Sciatic nerve (tissue), 2 donors: ENCODE data around the gene MMP3. TPM values are rescaled to one million over a fixed set of nuclear protein-coding genes. Genes with fewer than 3 reads are reported as not detected.
"Not testable (repeated sequence)": the region's sequence is repeated elsewhere in the genome, so short reads cannot be mapped to it uniquely, and the experiment has no call there.

Experiments used
- ATAC-seq: fragments of 200-7000 bp; cut with Tn5 transposase; one replicate; pipeline ENCODE4 v1.9.1; 2020; ENCODE audit warnings: mild to moderate bottlenecking, moderate library complexity
- DNase-seq: peaks from one replicate; pipeline ENCODE4 v3.0.0-alpha.2; 2020; ENCODE audit warnings: low spot score
- intact Hi-C: fragments of 100-400 bp; cut with DNase I; formaldehyde crosslinking; loops from one replicate; pipeline ENCODE4 v1.14.2; 2022
- total RNA-seq: library from RNA; stranded (reverse); fragmentation: NEBNext Ultra II Directional; extraction: Animal tissue kit (Norgen Biotek cat#: 25700); gene quantifications from one replicate; pipeline ENCODE4 v1.2.1, GENCODE V29; 2021
- donor health status: DM: no; HTN: no; CAD: no.
- donor health status: DM: no; HTN: no; CAD: no.

Gene MMP3
- total RNA-seq = 6.7 TPM

DNA sequence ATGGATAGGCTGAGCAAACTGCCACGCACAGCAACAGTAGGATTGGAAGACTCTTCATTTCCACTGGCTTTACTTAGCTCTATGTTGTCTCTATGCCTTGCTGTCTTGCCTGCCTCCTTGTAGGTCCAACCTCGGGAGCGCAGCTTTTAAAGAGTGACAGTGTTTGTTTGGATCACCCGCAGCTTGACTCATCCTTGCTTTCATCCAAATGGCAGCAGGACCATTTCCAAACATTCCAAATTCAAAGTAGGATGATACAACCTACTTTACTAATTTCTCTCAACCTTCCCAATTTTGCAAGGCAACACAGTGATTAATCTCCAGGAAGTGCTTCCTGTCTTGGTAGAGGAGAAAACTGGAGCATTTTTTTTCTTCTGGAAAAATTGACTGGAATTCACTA is at the start of gene MMP3:
MMP3 (minus strand) TSS at position 121 of the 400 bp plus-strand sequence; CDS start at position 58, 63 bp downstream.
- ATAC-seq = no peak
- no peak for DNase-seq
- intact Hi-C loops = no loop called here

DNA sequence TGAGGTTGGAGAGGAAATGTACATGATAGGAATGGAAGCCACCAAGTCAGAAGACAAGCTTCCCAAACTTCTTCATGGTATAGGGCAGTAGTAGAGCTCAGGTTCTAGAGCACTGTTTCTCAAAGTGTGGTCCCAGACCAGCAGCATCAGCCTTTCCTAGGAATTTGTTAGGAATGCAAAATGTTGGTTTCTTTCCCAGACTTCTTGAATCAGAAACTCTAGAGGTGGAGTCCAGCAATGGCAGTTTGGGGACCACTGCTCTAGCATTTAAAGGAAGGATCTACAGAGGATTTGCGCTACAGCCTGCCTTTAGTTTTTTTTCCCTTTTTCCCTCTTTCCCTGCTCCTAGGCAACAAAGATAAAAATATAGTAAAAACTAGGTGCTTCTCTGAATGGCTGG is 48.3 kb upstream of the MMP3 start:
- no peak for DNase-seq
- intact Hi-C loops = no loop called here
- ATAC-seq = no peak

DNA sequence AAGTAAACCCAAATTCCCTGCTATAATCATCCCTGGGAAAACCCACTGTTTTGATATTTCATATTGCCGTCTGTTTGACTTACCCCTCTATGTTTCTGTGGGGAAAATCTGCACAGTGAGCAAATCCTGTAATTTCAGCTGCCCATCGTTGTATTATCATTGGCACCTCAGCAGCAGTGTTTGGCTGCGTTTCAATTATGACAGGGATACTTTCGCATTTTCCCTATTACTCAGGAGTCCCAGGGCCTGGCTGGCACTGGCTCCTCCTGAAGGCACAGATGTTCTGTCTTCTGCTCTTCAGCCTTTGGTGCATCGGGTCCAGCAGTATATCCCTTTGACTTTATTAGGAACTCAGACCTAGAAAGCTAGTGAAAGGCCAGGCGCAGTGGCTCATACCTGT is 43.6 kb upstream of the MMP3 start:
- DNase-seq = no peak
- intact Hi-C loops = no loop called here

DNA sequence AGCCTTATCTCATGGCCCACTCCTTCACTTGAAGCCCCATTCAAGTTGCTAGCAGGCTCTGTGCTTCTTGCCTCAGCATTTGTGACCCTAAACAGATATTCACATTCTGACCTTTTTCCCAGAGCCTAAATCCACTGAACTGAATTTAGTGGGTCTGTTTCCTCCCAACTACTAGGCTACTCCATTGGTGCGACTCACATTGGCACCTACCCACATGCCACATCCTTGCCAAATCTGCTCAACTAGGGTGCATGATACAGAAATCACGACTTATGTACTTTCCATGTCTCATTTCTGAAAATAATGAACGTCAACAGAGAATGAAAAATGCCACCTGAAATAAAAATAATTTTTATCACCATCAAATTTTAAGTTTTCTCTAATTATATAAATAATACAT is 39.7 kb upstream of the MMP3 start:
- intact Hi-C loops = no loop called here
- ATAC-seq (no peak), DNase-seq (no peak)

More for the DNA sequence above, 43.6 kb upstream of the MMP3 start:
- no peak for ATAC-seq

DNA sequence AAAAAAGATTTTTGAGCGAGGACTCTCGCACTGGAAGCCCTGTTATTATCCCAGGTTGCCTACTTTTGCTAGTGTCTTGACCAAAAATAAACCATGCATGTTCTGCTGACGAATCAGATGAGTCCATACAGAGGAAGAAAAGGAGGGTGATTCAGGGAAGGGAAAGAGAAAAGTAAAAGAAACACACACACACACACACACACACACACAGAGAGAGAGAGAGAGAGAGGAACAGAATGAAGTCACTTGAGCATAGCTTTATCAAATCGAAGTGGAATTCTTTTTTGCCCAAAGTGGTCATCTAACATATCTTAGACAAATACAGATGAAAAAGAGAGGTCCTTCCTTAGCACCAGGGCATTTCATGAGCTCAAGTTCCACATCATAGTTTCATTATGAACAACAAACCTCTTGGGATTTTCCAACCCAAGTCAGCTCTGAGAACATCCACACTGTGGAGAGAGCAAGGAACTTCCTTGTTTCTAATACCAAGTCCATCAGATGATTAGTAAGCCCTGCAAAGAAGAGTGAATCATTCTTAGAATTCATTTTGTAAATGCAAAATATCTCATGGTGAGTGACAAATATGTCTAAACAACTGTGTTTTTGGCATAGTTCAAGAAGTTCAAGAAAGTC is 39.1 kb upstream of the MMP3 start:
- ATAC-seq (peak; percentile 69), DNase-seq (no peak)
- intact Hi-C loops = no loop called here

DNA sequence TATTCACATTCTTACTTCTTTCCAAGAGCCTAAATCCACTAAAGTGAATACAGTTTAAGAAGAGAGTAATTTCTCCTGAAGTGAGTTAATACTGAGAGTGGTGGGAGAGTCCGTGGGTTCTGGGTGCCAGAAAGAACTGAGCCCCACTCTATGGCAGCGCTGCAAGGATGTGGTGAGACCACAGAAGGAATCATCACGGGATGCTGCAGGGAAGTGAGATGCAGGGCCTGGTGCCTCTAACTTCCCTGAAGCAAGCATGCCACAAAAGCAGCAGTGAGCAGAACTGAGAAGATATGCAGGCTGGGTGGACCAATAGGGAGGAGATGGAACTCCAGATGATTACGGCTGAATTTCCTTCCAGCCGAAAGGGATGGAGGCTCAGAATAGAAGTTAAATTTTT is 36.4 kb upstream of the MMP3 start:
- ATAC-seq (peak; percentile 36), DNase-seq (no peak)
- intact Hi-C loops = no loop called here

DNA sequence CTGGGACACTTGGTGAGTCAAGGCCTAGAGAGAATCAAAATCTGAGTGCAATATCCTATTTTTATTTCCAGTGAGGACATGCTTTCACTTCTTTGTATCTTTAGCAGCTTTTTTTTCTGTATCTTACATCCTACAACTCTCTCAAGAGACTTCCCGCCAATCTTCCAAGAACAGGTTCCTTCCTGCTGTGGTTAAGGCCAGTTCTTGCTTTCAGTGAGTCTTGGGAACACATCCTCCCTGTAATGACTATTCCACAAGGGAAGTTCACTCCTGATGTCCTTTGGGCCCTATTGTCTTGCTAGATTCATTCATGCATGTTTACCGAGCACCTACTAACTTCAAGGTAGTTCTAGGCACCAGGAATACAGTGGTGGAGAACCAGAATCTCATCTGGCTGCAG is 35.2 kb upstream of the MMP3 start:
- DNase-seq (no peak), ATAC-seq (no peak)
- intact Hi-C loops = no loop called here

DNA sequence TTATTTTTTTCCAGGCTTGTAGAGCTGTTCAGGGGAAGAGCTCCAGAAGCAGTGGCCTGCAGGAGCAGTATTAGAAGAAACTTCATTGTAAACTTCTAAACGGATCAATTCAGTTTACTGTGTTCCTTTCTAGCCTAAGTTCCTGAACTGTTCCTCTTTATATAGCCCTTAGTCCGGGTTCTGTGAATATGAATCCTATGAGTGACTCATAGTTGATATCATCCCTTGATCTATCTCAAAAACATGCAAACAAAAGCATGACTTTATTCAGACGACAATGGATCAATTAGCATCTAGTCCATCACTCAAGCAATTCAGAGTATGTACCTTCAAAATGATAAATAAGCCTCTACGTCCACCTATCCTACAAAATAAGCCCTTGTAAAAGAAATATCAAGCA is 31.4 kb upstream of the MMP3 start, which contains the start of gene MMP12:
MMP12 (minus strand) TSS at position 131 of the 400 bp plus-strand sequence; CDS start at position 86, 45 bp downstream.
- intact Hi-C loops = no loop called here

DNA sequence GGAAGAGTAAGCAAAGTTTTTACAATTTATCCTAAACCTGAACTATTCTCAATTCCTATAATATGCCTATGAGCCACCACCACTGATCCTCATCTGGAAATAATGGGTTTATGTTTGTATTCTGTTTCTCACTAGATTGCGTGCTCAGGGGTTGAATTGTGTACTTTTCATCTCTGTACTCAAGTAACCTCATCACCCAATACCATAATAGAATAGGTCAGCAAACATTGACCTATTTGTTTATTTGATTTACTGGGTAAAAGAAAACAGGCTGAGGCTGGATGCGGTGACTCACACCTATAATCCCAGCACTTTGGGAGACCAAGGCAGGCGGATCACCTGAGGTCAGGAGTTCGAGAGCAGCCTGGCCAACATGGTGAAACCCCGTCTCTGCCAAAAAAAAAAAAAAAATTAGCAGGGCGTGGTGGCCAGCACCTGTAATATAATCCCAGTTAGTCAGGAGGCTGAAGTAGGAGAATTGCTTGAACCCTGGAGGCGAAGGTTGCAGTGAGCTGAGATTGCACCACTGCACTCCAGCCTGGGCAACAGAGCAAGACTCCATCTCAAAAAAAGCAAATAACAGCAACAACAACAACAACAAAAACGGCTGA is 26.1 kb upstream of the MMP3 start:
- intact Hi-C loops, ATAC-seq: not testable (repeated sequence)

More for the DNA sequence above, 31.4 kb upstream of the MMP3 start, which contains the start of gene MMP12:
- DNase-seq (no peak), ATAC-seq (no peak)

DNA sequence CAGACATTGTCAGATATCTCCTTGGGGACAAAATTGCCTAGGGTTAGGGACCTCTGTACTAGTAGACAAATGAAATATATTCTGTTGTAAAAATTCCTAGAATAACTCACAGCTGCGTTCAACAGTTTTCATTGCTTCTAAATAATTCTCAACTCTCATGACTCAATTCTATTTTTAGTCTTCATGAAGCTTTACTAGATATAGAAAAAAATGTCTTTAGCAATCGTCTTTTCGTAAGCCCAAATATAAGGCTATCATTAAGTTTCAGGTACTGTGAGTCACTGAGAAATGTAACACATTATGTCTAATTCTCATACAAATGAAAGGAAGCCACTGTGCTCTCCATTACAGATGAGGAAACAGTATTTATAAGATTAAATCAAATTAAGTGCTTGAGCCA is 24.9 kb upstream of the MMP3 start:
- DNase-seq = no peak
- intact Hi-C loops = no loop called here
- no peak for ATAC-seq

More for the DNA sequence above, 26.1 kb upstream of the MMP3 start:
- DNase-seq = not testable (repeated sequence)

DNA sequence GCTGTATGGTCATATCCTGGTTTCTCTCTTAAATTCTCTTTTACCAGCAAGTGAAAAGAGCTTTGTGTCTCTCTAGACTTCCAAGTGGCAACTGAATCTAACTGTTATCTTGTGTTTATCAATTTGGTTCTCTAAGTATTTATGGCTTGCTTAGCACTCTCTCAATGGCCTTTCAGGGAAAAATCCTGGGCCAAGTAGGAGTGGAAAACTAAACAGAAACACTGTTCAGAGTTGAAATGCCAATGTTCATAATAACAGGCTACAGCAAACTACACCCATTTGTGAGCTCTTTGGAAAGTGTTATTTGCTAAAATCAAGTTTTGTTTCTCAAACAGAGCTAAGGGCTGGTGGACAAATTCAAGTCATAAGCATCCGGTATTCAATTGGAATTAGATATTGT is 21.3 kb upstream of the MMP3 start:
- intact Hi-C loops = loop anchor here (5.0 kb wide), 1 partner anchor 1642 kb away; no protein-coding TSS in a partner anchor
- peak; percentile 67 for ATAC-seq

DNA sequence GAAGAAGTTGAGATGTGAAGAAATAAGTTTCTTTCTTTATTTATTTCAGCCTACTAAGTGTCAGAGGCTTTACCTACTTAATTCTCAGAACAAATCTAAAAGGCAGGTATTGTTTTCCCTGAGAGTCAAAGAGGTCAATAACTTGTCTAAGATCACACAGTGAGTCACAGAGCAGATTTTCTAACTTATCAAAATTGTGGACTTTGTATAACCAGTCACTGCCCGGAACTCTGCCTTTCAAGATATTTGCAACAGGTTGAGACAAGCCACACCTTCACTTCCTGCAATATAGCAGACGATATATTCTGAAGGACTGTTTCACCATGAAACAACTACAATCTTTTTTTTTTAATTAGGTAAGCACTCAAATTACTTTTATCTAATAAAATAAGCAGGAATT is 10.5 kb upstream of the MMP3 start:
- intact Hi-C loops = no loop called here
- DNase-seq (no peak), ATAC-seq (no peak)

More for the DNA sequence above, 21.3 kb upstream of the MMP3 start:
- no peak for DNase-seq

DNA sequence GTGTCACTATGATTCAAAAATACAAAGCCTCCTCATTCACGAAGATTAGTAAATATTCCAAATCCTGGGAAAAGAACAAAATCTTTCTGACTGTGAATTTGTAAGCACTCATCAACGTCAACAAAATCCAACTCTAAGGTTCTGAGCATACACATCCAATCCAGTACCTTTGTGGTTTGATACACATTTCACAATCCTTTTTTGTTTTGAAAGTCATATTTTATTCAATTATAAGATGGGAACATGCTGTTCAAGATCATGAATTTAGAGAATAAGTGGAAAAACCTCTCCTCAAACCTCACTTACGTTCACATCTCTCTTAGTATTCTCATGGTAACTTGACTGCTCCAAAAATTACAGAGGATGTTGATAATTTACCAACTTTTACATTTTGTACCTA is 9.6 kb upstream of the MMP3 start:
- DNase-seq = no peak
- ATAC-seq = peak; percentile 57
- intact Hi-C loops = no loop called here

DNA sequence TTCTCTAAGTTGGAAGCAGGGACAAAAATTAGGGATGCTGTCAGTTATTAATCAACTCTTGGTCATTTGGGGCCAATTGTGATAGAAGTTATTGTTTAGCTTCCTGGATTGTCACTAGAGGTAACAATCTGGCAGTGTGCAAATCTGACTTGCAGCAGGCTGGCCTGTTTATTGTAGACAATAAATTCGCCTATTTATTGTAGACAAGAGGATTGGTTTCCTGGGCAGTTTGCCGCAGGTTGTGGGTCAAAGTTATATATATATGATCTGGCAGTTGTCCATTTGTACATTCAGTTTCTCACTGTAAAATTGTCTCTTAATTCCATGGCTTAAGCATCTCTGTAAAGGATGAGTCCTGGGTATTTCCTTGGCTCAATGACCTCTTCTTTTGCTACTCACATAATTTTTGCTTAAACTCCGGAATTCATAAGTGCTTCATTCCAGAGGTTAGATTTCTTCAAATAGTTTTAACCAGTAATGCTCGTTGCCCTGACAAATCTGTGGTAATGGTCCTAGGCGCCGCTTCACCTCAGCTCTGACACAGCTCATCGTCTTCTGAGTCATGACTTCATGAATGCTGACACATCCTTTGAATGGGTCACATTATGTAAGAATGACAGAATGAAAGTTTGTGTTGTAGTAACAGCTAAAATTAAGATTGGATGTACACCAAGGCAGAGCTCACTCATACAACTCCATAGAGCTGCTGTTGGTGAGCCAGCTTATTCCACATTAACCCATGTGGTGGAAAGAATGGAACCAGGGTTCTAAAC is 7.8 kb upstream of the MMP3 start:
- ATAC-seq = peak; percentile 22
- intact Hi-C loops = no loop called here

DNA sequence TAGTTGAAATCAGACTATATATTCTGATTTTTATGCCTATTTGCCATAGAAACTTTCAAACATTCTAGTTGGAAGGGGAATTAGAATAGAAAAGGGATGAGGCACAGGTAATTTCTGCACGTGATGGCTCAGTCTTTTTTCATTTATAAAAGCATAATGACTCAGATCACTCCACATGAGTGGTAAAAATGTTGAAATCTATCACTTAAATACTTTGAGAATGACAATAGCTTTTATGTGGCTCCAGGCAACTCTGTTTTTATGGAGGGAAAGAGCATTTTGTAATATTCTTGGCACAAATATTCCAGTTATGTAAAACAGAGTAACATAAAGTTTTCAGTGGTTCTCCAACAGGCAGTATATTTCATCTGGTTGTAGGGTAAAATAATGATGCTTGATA is 5.9 kb upstream of the MMP3 start:
- intact Hi-C loops = no loop called here
- DNase-seq = no peak
- no peak for ATAC-seq

More for the DNA sequence above, 7.8 kb upstream of the MMP3 start:
- no peak for DNase-seq

DNA sequence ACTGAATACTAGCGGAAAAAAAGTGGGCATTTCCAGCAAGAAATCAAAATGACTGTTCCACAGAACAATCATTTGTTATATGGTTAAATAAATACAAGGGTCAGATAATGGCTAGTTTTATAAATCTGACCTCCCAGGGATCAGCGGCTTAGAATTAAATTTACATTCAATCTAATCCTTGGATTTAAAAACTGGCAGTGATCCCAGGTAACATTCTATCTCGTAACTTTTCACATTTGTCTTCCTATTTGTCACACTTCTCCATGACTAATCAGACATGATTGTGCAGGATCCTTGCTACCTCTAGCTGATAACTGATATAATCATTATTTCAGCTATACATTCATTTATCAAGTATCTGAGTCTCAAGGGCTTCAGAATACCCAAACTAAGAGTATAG is 2.9 kb upstream of the MMP3 start:
- intact Hi-C loops = no loop called here
- no peak for DNase-seq
- no peak for ATAC-seq

DNA sequence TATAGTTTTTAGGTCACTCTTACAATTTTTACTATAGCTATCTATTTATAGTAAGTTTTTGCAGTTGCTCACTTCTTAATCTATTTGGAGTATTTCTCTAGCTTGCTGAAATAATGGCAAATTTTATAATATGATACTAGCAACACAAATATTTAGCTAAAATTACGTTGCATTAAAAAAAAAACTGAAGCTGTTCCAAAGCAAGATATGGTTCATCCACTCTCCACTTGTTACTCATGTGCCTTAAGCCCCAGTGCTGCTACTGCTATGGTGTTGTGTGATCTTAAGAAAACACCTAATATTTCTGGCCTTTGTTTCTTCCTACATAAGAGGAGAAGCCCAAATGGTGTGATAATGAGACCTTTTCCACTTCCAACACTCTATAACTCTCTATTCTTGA is 479 bp downstream of the MMP3 start:
- DNase-seq = no peak
- intact Hi-C loops = no loop called here
- no peak for ATAC-seq

DNA sequence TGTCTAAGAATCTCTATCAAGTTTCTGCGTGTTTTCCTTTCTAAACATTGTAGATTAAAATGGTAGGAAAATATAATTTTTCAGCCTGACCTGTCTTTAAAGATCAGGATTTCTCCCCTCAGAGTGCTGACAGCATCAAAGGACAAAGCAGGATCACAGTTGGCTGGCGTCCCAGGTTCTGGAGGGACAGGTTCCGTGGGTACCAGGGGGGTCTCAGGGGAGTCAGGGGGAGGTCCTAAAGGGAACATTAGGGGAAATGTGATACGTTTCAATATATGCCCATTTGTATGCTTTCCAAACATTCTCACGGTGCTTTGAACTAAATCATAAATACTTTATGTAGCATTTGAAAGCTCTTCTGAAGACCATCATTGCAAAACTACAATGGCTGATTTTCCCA is 3.4 kb downstream of the MMP3 start:
- DNase-seq (no peak), ATAC-seq (no peak)
- intact Hi-C loops = no loop called here

DNA sequence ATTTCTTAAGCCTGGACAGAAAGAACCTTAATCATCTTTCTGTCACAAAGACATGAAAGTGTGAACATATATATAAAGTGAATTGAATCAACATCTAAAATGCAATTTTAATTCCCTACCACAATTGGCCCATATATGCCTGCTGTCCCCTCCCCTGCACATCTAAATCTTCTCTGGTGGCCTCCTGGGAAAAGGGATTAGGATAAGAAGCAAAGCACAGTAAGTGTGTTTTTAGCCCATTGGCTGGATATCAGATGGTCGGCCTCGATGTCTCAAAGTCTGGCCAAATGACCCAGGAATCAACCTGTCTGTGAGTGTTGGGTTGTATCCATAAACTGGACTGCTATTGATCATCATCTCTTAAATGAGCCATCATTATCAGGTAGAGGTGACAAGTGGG is 5.8 kb downstream of the MMP3 start:
- DNase-seq (no peak), ATAC-seq (no peak)
- intact Hi-C loops = no loop called here

DNA sequence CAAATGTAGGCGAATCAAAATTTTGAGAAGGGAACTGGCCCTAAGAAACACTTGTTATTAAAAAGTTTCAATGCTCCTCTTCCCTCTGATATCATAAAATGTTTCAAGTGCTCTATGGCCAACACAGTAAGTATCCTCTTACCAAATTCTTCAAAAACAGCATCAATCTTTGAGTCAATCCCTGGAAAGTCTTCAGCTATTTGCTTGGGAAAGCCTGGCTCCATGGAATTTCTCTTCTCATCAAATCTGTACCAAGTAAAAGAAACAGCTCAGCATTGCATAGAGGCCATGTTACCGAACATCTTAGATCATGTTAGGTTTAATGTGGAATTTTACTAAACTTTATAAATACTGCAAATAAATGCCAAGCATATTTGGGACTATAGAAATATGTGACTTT is 6.3 kb downstream of the MMP3 start:
- ATAC-seq (no peak), DNase-seq (no peak)
- intact Hi-C loops = no loop called here
